Skin epidermis (tissue), 12 donors: ENCODE measurements around the gene QRFP.

Experiments
- H3K27ac ChIP-seq, 21 experiments: fragments of 200-600 bp; sonication (generic) in 11 of 21; one replicate each; pipeline ENCODE4 v1.5.0; 2020; ENCODE audit warnings: mild to moderate bottlenecking in 3 of 21, inconsistent platforms in 2 of 21, moderate library complexity in 2 of 21
- H3K4me3 ChIP-seq, 7 experiments: fragments of 200-600 bp; sonication (generic) in 2 of 7; one replicate each; pipeline ENCODE4 v1.5.0; 2020; ENCODE audit warnings: inconsistent platforms in 2 of 7, mild to moderate bottlenecking in 2 of 7, moderate library complexity in 1 of 7

The QRFP gene

GRCh38 chr9:130908146-130908877 lies 11.7 kb upstream of the QRFP start:
- H3K27ac ChIP-seq: no peak overlapping the region
- no peak overlapping the region for H3K4me3 ChIP-seq

GRCh38 chr9:130906735-130907416 lies 10.3 kb upstream of the QRFP start:
- H3K4me3 ChIP-seq: no peak overlapping the region

GRCh38 chr9:130905902-130906734 lies 9.5 kb upstream of the QRFP start:
- Histone ChIP-seq H3K4me3 (no peak overlapping the region), H3K27ac (no peak overlapping the region)

More at GRCh38 chr9:130906735-130907416, 10.3 kb upstream of the QRFP start:
- H3K27ac ChIP-seq: no peak overlapping the region

GRCh38 chr9:130905125-130905901 lies 8.7 kb upstream of the QRFP start:
- Histone ChIP-seq H3K27ac (no peak overlapping the region), H3K4me3 (no peak overlapping the region)

- H3K27ac ChIP-seq: no peak overlapping the region
- no peak overlapping the region for H3K4me3 ChIP-seq
Measured at GRCh38 chr9:130904070-130905044, 7.7 kb upstream of the QRFP start.

- Histone ChIP-seq H3K27ac (no peak overlapping the region), H3K4me3 (no peak overlapping the region)
Measured at GRCh38 chr9:130903194-130904069, 6.8 kb upstream of the QRFP start.

- no peak overlapping the region for H3K27ac ChIP-seq
- H3K4me3 ChIP-seq: no peak overlapping the region
Measured at GRCh38 chr9:130902204-130903185, 5.9 kb upstream of the QRFP start.

GRCh38 chr9:130901498-130902203 lies 5.0 kb upstream of the QRFP start:
- no peak overlapping the region for H3K4me3 ChIP-seq
- no peak overlapping the region for H3K27ac ChIP-seq

GRCh38 chr9:130900701-130901497 lies 4.3 kb upstream of the QRFP start:
- Histone ChIP-seq H3K27ac (no peak overlapping the region), H3K4me3 (no peak overlapping the region)

GRCh38 chr9:130899051-130899748 lies 2.6 kb upstream of the QRFP start:
- Histone ChIP-seq H3K4me3 (no peak overlapping the region), H3K27ac (no peak overlapping the region)

GRCh38 chr9:130898552-130898852 lies 1.9 kb upstream of the QRFP start:
- Histone ChIP-seq H3K4me3 (no peak overlapping the region), H3K27ac (no peak overlapping the region)

- H3K27ac ChIP-seq: no peak overlapping the region
- no peak overlapping the region for H3K4me3 ChIP-seq
Measured at GRCh38 chr9:130897848-130898551, 1.4 kb upstream of the QRFP start.

GRCh38 chr9:130897105-130897751 lies 616 bp upstream of the QRFP start:
- Histone ChIP-seq H3K27ac (no peak overlapping the region), H3K4me3 (no peak overlapping the region)
